Thyroid gland (tissue), 4 donors: ENCODE data around the gene PODXL.

Experiments
- CTCF ChIP-seq, 6 experiments: fragments of 200-600 bp in 3 of 6; fragments of 450-650 bp in 3 of 6; sonication (generic) in 3 of 6; IDR thresholded peaks; one replicate each; pipeline ENCODE4 v1.5.1; 2016 to 2019; ENCODE audit warnings: antibody characterized with exemption in 6 of 6, mild to moderate bottlenecking in 2 of 6, inconsistent platforms in 1 of 6, moderate library complexity in 1 of 6
- POLR2A ChIP-seq, 2 donors: fragments of 450-650 bp; IDR thresholded peaks; one replicate each; pipeline ENCODE4 v1.6.1; 2017; ENCODE audit warnings: antibody characterized with exemption in 2 of 2, mild to moderate bottlenecking in 2 of 2, moderate library complexity in 1 of 2

GRCh38 chr7:131538813-131539179, 17.6 kb downstream of the PODXL start:
- TF ChIP-seq CTCF (IDR thresholded peaks at IDR 0.05) = no peak
- no peak for TF ChIP-seq POLR2A (IDR thresholded peaks at IDR 0.05)
